PC-9 (cell line): ENCODE results near the gene RXFP2.

Experiments
- EZH2 ChIP-seq: fragments of 200-600 bp; sonication (generic); IDR thresholded peaks from 2 replicates; pipeline ENCODE4 v1.8.0; 2017; ENCODE audit warnings: antibody characterized with exemption, low read depth
- TF ChIP-seq, protein P1 (sequence below): fragments of 200-600 bp; sonication (generic); conservative IDR thresholded peaks from 2 replicates; pipeline ENCODE4 v1.6.1; 2017; ENCODE audit warnings: mixed run types, antibody characterized with exemption, mild to moderate bottlenecking, moderate library complexity

DNA sequence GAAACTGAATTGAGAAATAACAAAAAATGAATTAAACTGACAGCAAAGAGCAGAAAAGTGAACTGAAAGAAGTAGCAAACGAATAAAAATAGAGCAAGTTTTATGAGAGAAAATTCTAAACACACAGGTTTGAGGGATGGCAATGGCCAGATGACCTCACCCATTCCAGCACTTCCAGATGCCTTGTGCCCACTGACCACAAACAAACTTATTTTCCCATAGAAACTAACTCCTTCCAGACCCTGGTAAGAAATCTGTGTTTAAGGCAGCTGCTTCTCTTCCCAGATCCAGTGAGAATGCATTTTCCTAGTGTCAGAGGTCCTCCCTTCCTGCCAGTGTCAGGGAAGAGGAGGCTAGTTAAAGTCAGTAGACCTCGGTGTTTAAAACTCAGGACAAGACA lies 51.7 kb downstream of the RXFP2 start:
- TF ChIP-seq, protein P1, sequence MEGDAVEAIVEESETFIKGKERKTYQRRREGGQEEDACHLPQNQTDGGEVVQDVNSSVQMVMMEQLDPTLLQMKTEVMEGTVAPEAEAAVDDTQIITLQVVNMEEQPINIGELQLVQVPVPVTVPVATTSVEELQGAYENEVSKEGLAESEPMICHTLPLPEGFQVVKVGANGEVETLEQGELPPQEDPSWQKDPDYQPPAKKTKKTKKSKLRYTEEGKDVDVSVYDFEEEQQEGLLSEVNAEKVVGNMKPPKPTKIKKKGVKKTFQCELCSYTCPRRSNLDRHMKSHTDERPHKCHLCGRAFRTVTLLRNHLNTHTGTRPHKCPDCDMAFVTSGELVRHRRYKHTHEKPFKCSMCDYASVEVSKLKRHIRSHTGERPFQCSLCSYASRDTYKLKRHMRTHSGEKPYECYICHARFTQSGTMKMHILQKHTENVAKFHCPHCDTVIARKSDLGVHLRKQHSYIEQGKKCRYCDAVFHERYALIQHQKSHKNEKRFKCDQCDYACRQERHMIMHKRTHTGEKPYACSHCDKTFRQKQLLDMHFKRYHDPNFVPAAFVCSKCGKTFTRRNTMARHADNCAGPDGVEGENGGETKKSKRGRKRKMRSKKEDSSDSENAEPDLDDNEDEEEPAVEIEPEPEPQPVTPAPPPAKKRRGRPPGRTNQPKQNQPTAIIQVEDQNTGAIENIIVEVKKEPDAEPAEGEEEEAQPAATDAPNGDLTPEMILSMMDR = no peak
- TF ChIP-seq EZH2 = no peak
